Measurements from ENCODE around the gene RBKS. TPM values are rescaled to one million over a fixed set of nuclear protein-coding genes. Genes with fewer than 3 reads are reported as not detected.

RBKS gene
- total RNA-seq, 4 donors from 2014 or later, result 1.5 to 3.1 (median 2.1) TPM

DNA sequence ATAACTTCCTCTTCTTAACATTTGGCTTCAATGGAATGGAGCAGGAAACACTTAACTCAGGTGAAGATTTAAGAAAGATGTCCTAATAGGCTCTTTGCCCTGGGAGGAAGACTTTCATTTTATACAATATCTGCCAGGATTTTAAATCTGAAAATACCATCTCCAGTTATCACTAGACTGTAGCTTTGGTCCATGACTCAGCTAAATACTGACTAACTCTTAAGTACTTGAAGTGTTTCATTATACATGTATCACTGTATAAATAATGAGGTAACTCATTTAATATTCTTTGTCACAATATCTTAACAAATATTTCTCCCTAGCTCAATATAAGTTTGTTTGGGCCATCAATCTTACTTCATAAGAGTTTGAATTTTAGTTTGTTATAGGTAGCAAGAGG is 34.7 kb downstream of the RBKS start:
- TF ChIP-seq, protein P1, sequence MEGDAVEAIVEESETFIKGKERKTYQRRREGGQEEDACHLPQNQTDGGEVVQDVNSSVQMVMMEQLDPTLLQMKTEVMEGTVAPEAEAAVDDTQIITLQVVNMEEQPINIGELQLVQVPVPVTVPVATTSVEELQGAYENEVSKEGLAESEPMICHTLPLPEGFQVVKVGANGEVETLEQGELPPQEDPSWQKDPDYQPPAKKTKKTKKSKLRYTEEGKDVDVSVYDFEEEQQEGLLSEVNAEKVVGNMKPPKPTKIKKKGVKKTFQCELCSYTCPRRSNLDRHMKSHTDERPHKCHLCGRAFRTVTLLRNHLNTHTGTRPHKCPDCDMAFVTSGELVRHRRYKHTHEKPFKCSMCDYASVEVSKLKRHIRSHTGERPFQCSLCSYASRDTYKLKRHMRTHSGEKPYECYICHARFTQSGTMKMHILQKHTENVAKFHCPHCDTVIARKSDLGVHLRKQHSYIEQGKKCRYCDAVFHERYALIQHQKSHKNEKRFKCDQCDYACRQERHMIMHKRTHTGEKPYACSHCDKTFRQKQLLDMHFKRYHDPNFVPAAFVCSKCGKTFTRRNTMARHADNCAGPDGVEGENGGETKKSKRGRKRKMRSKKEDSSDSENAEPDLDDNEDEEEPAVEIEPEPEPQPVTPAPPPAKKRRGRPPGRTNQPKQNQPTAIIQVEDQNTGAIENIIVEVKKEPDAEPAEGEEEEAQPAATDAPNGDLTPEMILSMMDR (IDR thresholded peaks at IDR 0.05; ENCODE audit: low read depth), result no peak

GRCh38 chr2:27854229-27854862 is 35.8 kb downstream of the RBKS start:
- TF ChIP-seq, protein P1 (IDR thresholded peaks at IDR 0.05; ENCODE audit: low read depth), result no peak

GRCh38 chr2:27852691-27853090 is 37.5 kb downstream of the RBKS start:
- TF ChIP-seq, protein P1 (IDR thresholded peaks at IDR 0.05; ENCODE audit: low read depth), result no peak

- TF ChIP-seq, protein P1 (IDR thresholded peaks at IDR 0.05; ENCODE audit: low read depth), result no peak
Measured at GRCh38 chr2:27849558-27850205, 40.5 kb downstream of the RBKS start.

DNA sequence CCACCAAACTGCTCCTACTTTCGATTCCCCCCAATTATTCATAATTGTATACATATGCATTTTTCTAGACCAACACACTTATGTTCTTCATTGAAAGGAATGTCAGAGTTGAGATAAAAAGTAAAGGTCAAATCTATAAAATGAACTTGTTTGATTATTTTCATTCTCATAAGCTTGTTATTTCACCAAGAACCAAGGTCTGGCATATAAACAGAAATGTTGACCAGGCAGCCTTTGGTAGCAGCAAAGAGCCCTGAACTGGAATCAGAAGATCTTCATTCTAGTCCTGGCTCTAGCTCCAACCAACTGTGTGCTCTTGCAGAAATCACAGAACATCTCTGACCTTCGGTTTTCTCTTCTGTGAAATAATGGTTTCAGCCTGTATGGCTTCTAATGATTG is 42.9 kb downstream of the RBKS start:
- TF ChIP-seq, protein P1 (IDR thresholded peaks at IDR 0.05; ENCODE audit: low read depth), result no peak

- TF ChIP-seq, protein P1 (IDR thresholded peaks at IDR 0.05; ENCODE audit: low read depth), result no peak
Measured at GRCh38 chr2:27844821-27845255, 45.3 kb downstream of the RBKS start.

- TF ChIP-seq, protein P1 (IDR thresholded peaks at IDR 0.05; ENCODE audit: low read depth), result no peak
Measured at GRCh38 chr2:27843992-27844391, 46.2 kb downstream of the RBKS start.
